Calu3 (cell line): ENCODE measurements around the gene LAG3. TPM values are rescaled to one million over a fixed set of nuclear protein-coding genes. Genes with fewer than 3 reads are reported as not detected.

Source experiments
- BruUV-seq: library from RNA; stranded (reverse); fragments of 400-500 nt; replicated peaks from 2 replicates; lab custom pipeline; 2021; lab: Mats Ljungman, UMichigan
- CTCF ChIA-PET: fragments of 300-600 bp; sonication (Branson Sonifier 250); formaldehyde crosslinking; loops from one replicate; lab custom pipeline; 2022; ENCODE audit warnings: antibody characterized with exemption; lab: Charles Lee
- DNase-seq: peaks from one replicate; pipeline ENCODE4 v3.0.0; 2022
- H3K27ac Mint-ChIP-seq: one replicate; pipeline ENCODE4 v1.8.0; 2022; ENCODE audit warnings: mixed read lengths; ENCODE audit not compliant: unreplicated experiment
- H3K27me3 Mint-ChIP-seq: one replicate; pipeline ENCODE4 v1.8.0; 2022; ENCODE audit warnings: mixed read lengths; ENCODE audit not compliant: unreplicated experiment
- H3K36me3 Mint-ChIP-seq: one replicate; pipeline ENCODE4 v1.8.0; 2022; ENCODE audit warnings: mild to moderate bottlenecking, moderate library complexity, mixed read lengths; ENCODE audit not compliant: insufficient read depth, unreplicated experiment
- H3K4me1 Mint-ChIP-seq: one replicate; pipeline ENCODE4 v1.8.0; 2022; ENCODE audit warnings: mild to moderate bottlenecking, low read depth, mixed read lengths; ENCODE audit not compliant: unreplicated experiment
- H3K4me3 Mint-ChIP-seq: one replicate; pipeline ENCODE4 v1.8.0; 2022; ENCODE audit warnings: mild to moderate bottlenecking, low read depth, moderate library complexity, mixed read lengths; ENCODE audit not compliant: unreplicated experiment
- H3K9me3 Mint-ChIP-seq: one replicate; pipeline ENCODE4 v1.8.0; 2022; ENCODE audit warnings: low read depth, mixed read lengths; ENCODE audit not compliant: unreplicated experiment
- CTCF ChIP-seq: fragments of 200-600 bp; IDR thresholded peaks from one replicate; pipeline ENCODE4 v1.8.0; 2022; ENCODE audit warnings: antibody characterized with exemption; ENCODE audit not compliant: unreplicated experiment
- intact Hi-C: fragments of 100-400 bp; cut with micrococcal nuclease; formaldehyde crosslinking; loops from one replicate; pipeline ENCODE4 v1.10.0; 2022; ENCODE audit not compliant: unreplicated experiment
- total RNA-seq: library from RNA; stranded (reverse); gene quantifications from 2 replicates; pipeline ENCODE4 v1.2.3, GENCODE V29; 2022

The LAG3 gene
- total RNA-seq, 1 experiment from 2014 or later: not detected

DNA sequence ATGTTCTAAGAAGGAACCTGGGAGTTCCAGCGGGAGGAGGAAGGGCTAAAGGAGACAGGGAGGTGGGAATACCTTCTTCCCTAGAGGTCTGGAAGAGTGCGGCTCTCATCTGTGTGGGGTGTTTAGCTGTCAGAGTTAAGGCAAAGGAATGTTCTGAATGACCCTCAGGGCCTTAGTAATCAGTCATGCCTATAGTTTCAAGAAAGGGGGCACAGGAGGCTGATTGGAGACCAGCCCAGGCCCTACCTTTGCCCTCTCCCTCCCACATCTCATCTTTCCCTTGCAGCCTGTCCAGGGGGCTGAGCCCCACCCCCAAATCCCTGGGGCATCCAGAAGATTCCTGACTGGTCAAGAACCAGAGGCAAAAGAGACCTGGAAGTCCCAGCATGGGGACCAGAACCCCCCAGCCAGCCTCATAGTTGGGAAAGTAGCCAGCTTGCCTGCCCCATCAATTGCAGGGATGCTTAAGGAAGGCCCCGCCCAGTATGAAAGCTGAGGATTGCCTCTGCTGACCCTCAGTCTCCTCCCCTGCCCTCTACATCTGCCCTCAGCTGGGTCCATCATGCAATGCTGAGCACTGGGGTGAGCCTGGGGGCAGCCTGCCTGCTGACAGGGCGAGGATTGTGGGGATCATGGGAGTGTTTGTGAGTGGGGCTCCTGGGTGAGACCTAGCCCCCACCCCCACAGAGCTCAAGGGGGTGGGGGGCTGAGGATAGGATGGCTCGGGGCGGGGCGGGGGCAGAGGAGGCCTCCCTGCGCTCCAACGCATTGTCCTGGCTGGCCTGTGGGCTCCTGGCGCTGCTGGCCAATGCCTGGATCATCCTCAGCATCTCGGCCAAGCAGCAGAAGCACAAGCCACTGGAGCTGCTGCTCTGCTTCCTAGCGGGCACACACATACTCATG, 51.1 kb downstream of the LAG3 start:
- Mint-ChIP-seq H3K4me1 (peaks cover 16% of the 10 kb centered on the region), H3K4me3 (no peak overlapping the region), H3K9me3 (no peaks in the 10 kb centered on the region), H3K27ac (no peak overlapping the region), H3K36me3 (peaks cover 6% of the 10 kb centered on the region), H3K27me3 (peaks cover 100% of the 10 kb centered on the region)
- BruUV-seq: no TSS peak
- no peak for DNase-seq
- no peak for TF ChIP-seq CTCF
- intact Hi-C loops: loop anchor here (10.0 kb wide), 1 partner anchor 209 kb away; no protein-coding TSS in a partner anchor
- CTCF ChIA-PET: no interaction called here

GRCh38 chr12:6824085-6824775, 51.9 kb downstream of the LAG3 start:
- peaks cover 12% of the 10 kb centered on the region for H3K36me3 Mint-ChIP-seq
- no peaks in the 10 kb centered on the region for H3K9me3 Mint-ChIP-seq
- no TSS peak for BruUV-seq
- no peak overlapping the region for H3K27ac Mint-ChIP-seq
- TF ChIP-seq CTCF: no peak
- CTCF ChIA-PET: interaction anchor here (1.8 kb wide), 1 partner anchor 71 kb away, joined by 7 read pairs; the partner anchor contains the start of gene MLF2
- no peak overlapping the region for H3K4me3 Mint-ChIP-seq
- peaks cover 100% of the 10 kb centered on the region for H3K27me3 Mint-ChIP-seq
- DNase-seq: no peak
- intact Hi-C loops: loop anchor here (10.0 kb wide), 1 partner anchor 209 kb away; no protein-coding TSS in a partner anchor
- peaks cover 16% of the 10 kb centered on the region for H3K4me1 Mint-ChIP-seq

DNA sequence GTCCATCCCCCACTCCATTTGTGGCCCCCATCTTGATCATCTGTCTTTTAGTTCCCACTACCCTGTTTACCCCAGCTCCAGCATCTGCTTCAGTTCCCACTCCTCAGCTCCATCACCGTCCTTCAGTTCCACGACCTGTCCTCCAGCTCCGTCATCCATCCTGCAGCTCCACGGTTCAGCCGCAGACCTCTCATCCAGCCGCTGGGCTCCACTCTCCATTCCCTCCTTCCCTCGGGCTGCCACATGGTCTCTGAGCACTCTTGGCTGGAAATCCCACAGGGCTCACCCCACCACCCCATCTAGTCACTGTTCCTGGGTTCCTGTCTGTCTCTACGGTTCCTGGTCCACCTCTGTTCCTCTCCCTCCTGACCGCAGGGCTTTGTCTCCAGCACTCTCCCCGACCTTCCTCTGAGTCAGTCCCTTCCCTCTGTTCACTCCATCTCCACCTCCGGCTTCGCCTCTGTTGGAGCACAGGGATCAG, 52.6 kb downstream of the LAG3 start:
- TF ChIP-seq CTCF: no peak
- CTCF ChIA-PET: interaction anchor here (1.0 to 1.8 kb wide), 3 partner anchors 10 to 71 kb away, joined by 4 to 7 read pairs (median 4); partner anchors contain the start of gene MLF2
- DNase-seq: no peak
- no TSS peak for BruUV-seq
- H3K4me3 Mint-ChIP-seq: no peak overlapping the region
- no peaks in the 10 kb centered on the region for H3K9me3 Mint-ChIP-seq
- H3K27me3 Mint-ChIP-seq: peaks cover 100% of the 10 kb centered on the region
- peaks cover 16% of the 10 kb centered on the region for H3K36me3 Mint-ChIP-seq
- H3K27ac Mint-ChIP-seq: no peak overlapping the region
- intact Hi-C loops: loop anchor here (1.0 to 10.0 kb wide), 3 partner anchors 90 to 273 kb away; no protein-coding TSS in a partner anchor
- peaks cover 16% of the 10 kb centered on the region for H3K4me1 Mint-ChIP-seq
